ENCODE measurements around the gene LGR6.

GRCh38 chr1:202198366-202198724 is 4.7 kb downstream of the LGR6 start:
- TF ChIP-seq CTCF (IDR thresholded peaks at IDR 0.05) = no peak
- no peak for TF ChIP-seq POLR2A (IDR thresholded peaks at IDR 0.05)
